HG03066 (cell line): ENCODE results near the gene SIRT2.
"Not testable (repeated sequence)": the region's sequence is repeated elsewhere in the genome, so short reads cannot be mapped to it uniquely, and the experiment has no call there.

ENCODE experiments used
- ATAC-seq: cut with Tn5 transposase; IDR thresholded peaks from one replicate; pipeline ENCODE4 v1.9.1; 2021; ENCODE audit warnings: low read depth; ENCODE audit not compliant: unreplicated experiment

Gene SIRT2

GRCh38 chr19:38834104-38834490, 65.3 kb downstream of the SIRT2 start:
- no peak for ATAC-seq

DNA sequence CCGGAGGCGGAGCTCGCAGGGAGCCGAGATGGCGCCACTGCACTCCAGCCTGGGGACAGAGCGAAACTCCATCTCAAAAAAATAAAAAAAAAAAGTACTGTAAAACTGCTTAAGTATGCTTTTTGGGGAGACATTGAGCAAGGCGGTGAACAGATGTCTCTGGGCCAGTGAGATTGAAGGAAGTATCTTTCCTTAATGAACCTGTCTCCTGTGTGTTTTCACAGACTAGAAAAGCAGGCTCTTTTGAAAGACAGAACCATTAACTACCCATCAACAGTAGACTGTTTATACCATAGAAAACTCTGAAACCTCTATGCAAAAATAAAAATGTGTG, 66.4 kb downstream of the SIRT2 start:
- no peak for ATAC-seq

GRCh38 chr19:38831142-38831605, 68.2 kb downstream of the SIRT2 start:
- ATAC-seq: peak; percentile 59

- no peak for ATAC-seq
Observed at GRCh38 chr19:38830039-38830733, 69.2 kb downstream of the SIRT2 start.

DNA sequence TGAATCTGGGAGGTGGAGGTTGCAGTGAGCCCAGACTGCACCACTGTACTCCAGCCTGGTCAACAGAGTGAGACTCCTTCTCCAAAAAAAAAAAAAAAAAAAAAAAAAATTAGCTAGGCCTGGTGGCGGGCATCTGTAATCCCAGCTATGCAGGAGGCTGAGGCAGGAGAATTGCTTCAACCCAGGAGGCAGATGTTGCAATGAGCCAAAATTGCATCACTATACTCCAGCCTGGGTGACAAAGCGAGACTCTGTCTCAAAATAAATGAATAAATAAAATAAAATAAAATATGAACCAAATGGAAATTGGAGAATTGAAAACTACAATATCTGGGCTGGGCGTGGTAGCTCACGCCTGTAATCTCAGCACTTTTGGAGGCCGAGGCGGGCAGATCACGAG, 70.2 kb downstream of the SIRT2 start:
- ATAC-seq: not testable (repeated sequence)
